Rectal smooth muscle tissue (tissue), 1 donor: ENCODE results near the gene CTAGE1.

Source experiments
- H3K27ac ChIP-seq: one replicate; pipeline ENCODE4 v1.7.0; 2013; ENCODE audit warnings: low read depth, low read length, inconsistent platforms
- H3K27me3 ChIP-seq: one replicate; pipeline ENCODE4 v1.7.0; 2013; ENCODE audit warnings: low read length; ENCODE audit not compliant: control insufficient read depth, insufficient read depth
- H3K36me3 ChIP-seq: one replicate; pipeline ENCODE4 v1.7.0; 2013; ENCODE audit warnings: low read length; ENCODE audit not compliant: control insufficient read depth, insufficient read depth
- H3K4me1 ChIP-seq: one replicate; pipeline ENCODE4 v1.7.0; 2013; ENCODE audit warnings: low read length; ENCODE audit not compliant: control insufficient read depth, insufficient read depth
- H3K4me3 ChIP-seq: one replicate; pipeline ENCODE4 v1.7.0; 2013; ENCODE audit warnings: low read length
- H3K9ac ChIP-seq: one replicate; pipeline ENCODE4 v1.7.0; 2013; ENCODE audit warnings: low read length

The CTAGE1 gene

DNA sequence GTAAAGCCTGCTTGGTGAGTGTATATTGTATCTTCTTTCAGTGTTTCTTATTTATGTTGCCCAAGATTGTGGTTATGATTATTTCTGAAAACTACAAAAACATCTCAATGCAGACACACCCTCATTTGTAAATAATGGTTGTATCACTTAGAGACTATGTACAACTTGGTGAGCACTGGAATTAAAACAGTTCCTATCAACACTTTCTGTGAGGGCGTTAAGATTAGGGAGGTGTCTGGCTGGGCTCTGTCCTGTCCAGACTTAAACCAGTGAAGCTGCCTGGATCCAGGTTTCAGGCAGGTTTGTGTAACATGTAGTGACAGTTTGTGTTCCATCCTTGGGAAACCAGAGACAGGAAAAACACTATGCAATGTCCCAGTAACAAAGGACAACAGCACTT, 49.7 kb downstream of the CTAGE1 start:
- Histone ChIP-seq H3K4me1 (no peaks in the 10 kb centered on the region), H3K9ac (no peak overlapping the region), H3K4me3 (no peak overlapping the region), H3K27me3 (no peaks in the 10 kb centered on the region), H3K27ac (no peak overlapping the region), H3K36me3 (no peaks in the 10 kb centered on the region)

DNA sequence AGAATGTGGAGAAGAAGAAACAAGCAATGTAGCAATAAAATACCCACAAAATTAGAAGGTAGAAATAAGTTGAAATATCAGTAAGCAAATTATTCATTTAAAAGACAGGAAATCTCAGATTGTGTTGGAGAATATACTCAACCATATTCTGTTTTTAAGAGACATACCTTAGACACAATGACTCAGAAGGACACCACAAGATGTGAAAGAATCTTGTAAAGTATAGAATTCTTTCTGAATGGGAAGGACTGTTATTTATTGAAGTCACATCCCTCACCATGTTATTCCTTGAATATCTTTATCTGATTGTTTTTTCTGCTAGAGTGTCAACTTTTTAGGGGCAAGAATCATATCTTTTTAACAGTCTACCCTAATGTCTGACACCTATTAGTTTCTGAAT, 50.4 kb downstream of the CTAGE1 start:
- Histone ChIP-seq H3K9ac (no peak overlapping the region), H3K36me3 (no peaks in the 10 kb centered on the region), H3K27me3 (no peaks in the 10 kb centered on the region), H3K4me3 (no peak overlapping the region), H3K4me1 (no peaks in the 10 kb centered on the region), H3K27ac (no peak overlapping the region)

DNA sequence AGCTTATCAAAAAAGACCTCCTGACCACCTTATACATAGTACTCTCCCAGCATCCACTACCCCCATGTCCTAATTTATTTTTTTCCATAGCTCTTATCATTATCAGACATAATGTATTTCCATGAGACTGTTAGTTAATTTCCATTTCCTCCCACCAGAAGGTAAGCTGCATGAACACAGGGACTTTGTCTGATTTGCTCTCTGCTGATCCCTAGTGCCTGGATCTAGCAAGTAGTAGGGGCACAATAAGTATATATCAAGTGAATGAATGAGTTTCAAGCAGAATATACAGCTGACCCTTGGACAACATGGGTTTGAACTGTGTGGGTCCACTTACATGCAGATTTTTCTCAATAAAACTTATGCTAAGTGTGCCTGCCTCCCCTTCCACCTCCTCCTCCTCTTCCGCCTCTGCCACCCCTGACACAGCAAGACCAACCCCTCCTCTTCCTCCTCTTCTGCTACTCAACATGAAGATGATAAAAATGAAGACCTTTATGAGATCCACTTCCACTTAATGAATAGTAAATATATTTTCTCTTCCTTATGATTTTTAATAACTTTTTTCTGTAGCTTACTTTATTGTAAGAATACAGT, 53.8 kb downstream of the CTAGE1 start:
- H3K27ac ChIP-seq = no peak overlapping the region

More for the DNA sequence above, 53.8 kb downstream of the CTAGE1 start:
- Histone ChIP-seq H3K27me3 (no peaks in the 10 kb centered on the region), H3K4me3 (no peak overlapping the region), H3K9ac (no peak overlapping the region), H3K4me1 (no peaks in the 10 kb centered on the region), H3K36me3 (no peaks in the 10 kb centered on the region)
